A549 (cell line): ENCODE results near the gene ARID5B.

Experiments used
- CBX2 ChIP-seq: fragments of 200-600 bp; sonication (generic); IDR thresholded peaks from 2 replicates; pipeline ENCODE4 v1.6.1; 2016; ENCODE audit warnings: low read depth, mild to moderate bottlenecking, borderline replicate concordance
- CBX8 ChIP-seq: fragments of 200-600 bp; sonication (generic); IDR thresholded peaks from 2 replicates; pipeline ENCODE4 v1.6.1; 2016
- CTCF ChIP-seq: fragments of >200 bp; sonication (Bioruptor Twin); formaldehyde crosslinking; IDR thresholded peaks from 3 replicates; pipeline ENCODE4 v1.5.1; 2016
- ELK1 ChIP-seq: fragments of 150-350 bp; IDR thresholded peaks from 2 replicates; pipeline ENCODE4 v1.6.1; 2014; ENCODE audit warnings: low read depth, mild to moderate bottlenecking, low read length
- EP300 ChIP-seq, 2 experiments: fragments of >200 bp; sonication (Bioruptor Twin); formaldehyde crosslinking; IDR thresholded peaks; 2 replicates in 1 of 2; 3 replicates in 1 of 2; pipeline ENCODE4 v1.6.1; 2016 to 2017
- GATA3 ChIP-seq: IDR thresholded peaks from 2 replicates; pipeline ENCODE4 v1.6.1; 2012; ENCODE audit warnings: borderline replicate concordance
- KDM5A ChIP-seq: fragments of 200-600 bp; sonication (generic); IDR thresholded peaks from 2 replicates; pipeline ENCODE4 v1.6.1; 2016; ENCODE audit warnings: antibody characterized with exemption, mild to moderate bottlenecking
- PBX3 ChIP-seq: IDR thresholded peaks from 2 replicates; pipeline ENCODE4 v1.6.1; 2012
- POLR2A ChIP-seq: IDR thresholded peaks from 2 replicates; pipeline ENCODE4 v1.6.1; 2012; ENCODE audit warnings: mild to moderate bottlenecking, low read length
- RARB ChIP-seq: fragments of 250-450 bp; sonication (Bioruptor Pico); IDR thresholded peaks from 2 replicates; pipeline ENCODE4 v1.8.0; 2021; ENCODE audit warnings: mild to moderate bottlenecking, moderate library complexity
- REST ChIP-seq: fragments of 200-600 bp; sonication (generic); IDR thresholded peaks from 2 replicates; pipeline ENCODE4 v1.6.1; 2016; ENCODE audit warnings: antibody characterized with exemption, mild to moderate bottlenecking, moderate library complexity
- USF2 ChIP-seq: fragments of 450-650 bp; IDR thresholded peaks from 2 replicates; pipeline ENCODE4 v1.6.1; 2014; ENCODE audit warnings: antibody characterized with exemption
- ZFP36 ChIP-seq: fragments of 450-650 bp; IDR thresholded peaks from 2 replicates; pipeline ENCODE4 v1.6.1; 2014; ENCODE audit warnings: borderline replicate concordance; ENCODE audit not compliant: partially characterized antibody

GRCh38 chr10:61950449-61951143 is 49.1 kb downstream of the ARID5B start:
- TF ChIP-seq PBX3 (no peak), REST (no peak), CTCF (no peak), ELK1 (no peak), POLR2A (no peak), CBX8 (no peak), GATA3 (no peak), KDM5A (no peak), CBX2 (no peak), USF2 (no peak), RARB (CRISPR knock-in tag) (no peak), EP300 (IDR thresholded peaks at IDR 0.05) (no peak), ZFP36 (no peak)
